Mucosa of descending colon (tissue), 3 donors: ENCODE measurements around the gene NMT2. TPM values are rescaled to one million over a fixed set of nuclear protein-coding genes. Genes with fewer than 3 reads are reported as not detected.

ENCODE experiments used
- ATAC-seq: fragments of 200-7000 bp; cut with Tn5 transposase; one replicate; pipeline ENCODE4 v1.9.1; 2020; ENCODE audit warnings: mild to moderate bottlenecking, moderate library complexity
- DNase-seq, 3 donors: peaks; one replicate each; pipeline ENCODE4 v3.0.0-alpha.2; 2020
- H3K36me3 ChIP-seq: fragments of 200-600 bp; one replicate; pipeline ENCODE4 v1.8.0; 2021; ENCODE audit warnings: low read depth, mild to moderate bottlenecking
- H3K4me1 ChIP-seq: fragments of 200-600 bp; one replicate; pipeline ENCODE4 v1.8.0; 2021; ENCODE audit warnings: low read depth, mild to moderate bottlenecking
- H3K4me3 ChIP-seq: fragments of 200-600 bp; one replicate; pipeline ENCODE4 v1.8.0; 2021; ENCODE audit warnings: mild to moderate bottlenecking
- H3K9me3 ChIP-seq: fragments of 200-600 bp; one replicate; pipeline ENCODE4 v1.8.0; 2021; ENCODE audit warnings: mild to moderate bottlenecking
- CTCF ChIP-seq: fragments of 200-600 bp; IDR thresholded peaks from one replicate; pipeline ENCODE4 v1.8.0; 2022; ENCODE audit warnings: antibody characterized with exemption, mild to moderate bottlenecking
- intact Hi-C, 2 donors: fragments of 100-400 bp; cut with DNase I in 1 of 2; cut with micrococcal nuclease in 1 of 2; formaldehyde crosslinking; loops; one replicate each; pipeline versions ENCODE4 v1.11.0 to v1.11.1; 2022; cut with DNase I, micrococcal nuclease
- total RNA-seq, 3 donors: library from RNA; stranded (reverse); fragmentation: NEBNext Ultra II Directional in 2 of 3; extraction: Animal tissue kit (Norgen Biotek cat#: 25700) in 2 of 3; gene quantifications; one replicate each; pipeline versions ENCODE4 v1.2.1 to v1.2.4, GENCODE V29; 2021 to 2023
- donor health status: DM: no; HTN: no; CAD: no; lungs with moderate emphysema.
- donor health status: DM: no; HTN: no; CAD: no.
- donor health status: DM: no; HTN: yes; CAD: no.

NMT2 gene
- total RNA-seq, 3 donors from 2014 or later = 21.8 to 26.4 (median 24.3) TPM

- ATAC-seq (peak; percentile 92), DNase-seq (peak; percentile 97 to 98 (median 98))
- Histone ChIP-seq H3K36me3 (no peaks in the 10 kb centered on the region), H3K4me1 (peaks cover 11% of the 10 kb centered on the region), H3K9me3 (no peaks in the 10 kb centered on the region), H3K4me3 (no peak overlapping the region)
- intact Hi-C loops = loop anchor here in 1 of 2 donors (10.0 kb wide), 1 partner anchor 64 kb away; no protein-coding TSS in a partner anchor
- TF ChIP-seq CTCF = no peak
Measured at GRCh38 chr10:15168786-15169554, 477 bp upstream of the NMT2 start.

GRCh38 chr10:15167411-15168290 lies 842 bp downstream of the NMT2 start:
- peaks cover 11% of the 10 kb centered on the region for H3K4me1 ChIP-seq
- peak; percentile 32 for TF ChIP-seq CTCF
- DNase-seq (peak; percentile 60 to 78 (median 77)), ATAC-seq (peak; percentile 50)
- no peaks in the 10 kb centered on the region for H3K9me3 ChIP-seq
- no peaks in the 10 kb centered on the region for H3K36me3 ChIP-seq
- intact Hi-C loops = loop anchor here in 1 of 2 donors (10.0 kb wide), 1 partner anchor 63 kb away; no protein-coding TSS in a partner anchor
- peak overlapping the region; percentile 80 for H3K4me3 ChIP-seq

GRCh38 chr10:15166325-15166724 lies 2.2 kb downstream of the NMT2 start:
- Histone ChIP-seq H3K9me3 (no peaks in the 10 kb centered on the region), H3K4me1 (peaks cover 11% of the 10 kb centered on the region), H3K4me3 (no peak overlapping the region), H3K36me3 (no peaks in the 10 kb centered on the region)
- DNase-seq (no peak), ATAC-seq (no peak)
- intact Hi-C loops = loop anchor here in 1 of 2 donors (10.0 kb wide), 1 partner anchor 62 kb away; no protein-coding TSS in a partner anchor
- no peak for TF ChIP-seq CTCF

- no peak for DNase-seq
- intact Hi-C loops = loop anchor here in 1 of 2 donors (10.0 kb wide), 1 partner anchor 59 kb away; no protein-coding TSS in a partner anchor
- H3K4me3 ChIP-seq = no peak overlapping the region
- ATAC-seq = no peak
- no peak for TF ChIP-seq CTCF
- peaks cover 4% of the 10 kb centered on the region for H3K4me1 ChIP-seq
- no peaks in the 10 kb centered on the region for H3K9me3 ChIP-seq
- no peaks in the 10 kb centered on the region for H3K36me3 ChIP-seq
Measured at GRCh38 chr10:15163253-15163828, 5.2 kb downstream of the NMT2 start.

- DNase-seq = no peak
- Histone ChIP-seq H3K4me3 (no peak overlapping the region), H3K36me3 (no peaks in the 10 kb centered on the region), H3K4me1 (peaks cover 9% of the 10 kb centered on the region), H3K9me3 (no peaks in the 10 kb centered on the region)
- no peak for TF ChIP-seq CTCF
- intact Hi-C loops = no loop called here
- peak; percentile 44 for ATAC-seq
Measured at GRCh38 chr10:15158972-15159371, 9.5 kb downstream of the NMT2 start.
